Choroid plexus epithelial cell (primary cell): Measurements from ENCODE around the gene SLK.

Source experiments
- DNase-seq: peaks from one replicate; pipeline ENCODE4 v3.0.0-alpha.2; 2010; ENCODE audit warnings: low read depth
- H3K4me3 ChIP-seq: 2 replicates; pipeline ENCODE4 v1.5.1; 2011; ENCODE audit warnings: low read depth, mild to moderate bottlenecking, control low read depth, low read length, moderate library complexity
- CTCF ChIP-seq: conservative IDR thresholded peaks from 2 replicates; pipeline ENCODE4 v1.5.1; 2011; ENCODE audit warnings: low read depth, mild to moderate bottlenecking, control low read depth, inconsistent platforms, low read length, moderate library complexity

Gene SLK

DNA sequence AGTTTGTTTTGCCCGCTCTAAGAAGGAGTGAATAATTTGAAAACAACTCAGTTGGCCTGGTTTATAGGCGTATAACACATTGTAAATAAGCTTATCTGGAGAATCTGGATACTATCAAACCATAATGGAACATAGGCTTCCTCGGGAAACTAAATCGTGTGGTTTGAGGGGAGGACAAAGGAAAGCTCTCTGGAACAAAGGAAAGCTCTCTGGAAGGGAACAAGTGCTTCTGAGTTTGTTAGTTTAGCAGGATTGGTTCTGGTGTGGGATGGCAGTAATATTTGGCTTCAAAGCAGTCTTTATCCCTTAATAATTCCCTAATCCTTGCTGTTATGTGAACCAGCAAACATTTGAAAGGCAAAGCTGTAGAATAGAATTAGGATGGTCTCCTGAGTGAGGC lies 15.0 kb upstream of the SLK start:
- H3K4me3 ChIP-seq = no peak overlapping the region
- no peak for DNase-seq
- TF ChIP-seq CTCF = no peak

DNA sequence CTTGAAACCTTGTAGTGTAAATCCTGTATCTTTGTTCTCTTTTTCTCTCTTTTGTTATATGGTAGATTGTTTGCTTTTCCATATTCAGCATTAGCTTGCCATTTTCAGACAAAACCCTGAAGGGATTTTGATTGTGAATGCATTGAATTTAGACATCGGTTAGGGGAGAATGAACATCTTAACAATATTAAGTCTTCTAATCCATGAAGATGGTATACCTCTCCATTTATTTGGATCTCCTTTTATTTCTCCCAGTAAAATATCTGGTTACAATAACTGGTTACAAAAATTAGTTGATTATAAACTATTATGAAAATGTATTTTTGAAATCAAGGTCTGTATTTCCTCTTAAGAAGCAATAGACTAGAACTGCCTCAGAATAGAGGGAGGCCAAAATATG lies 12.4 kb upstream of the SLK start:
- H3K4me3 ChIP-seq = no peak overlapping the region
- no peak for TF ChIP-seq CTCF
- no peak for DNase-seq

DNA sequence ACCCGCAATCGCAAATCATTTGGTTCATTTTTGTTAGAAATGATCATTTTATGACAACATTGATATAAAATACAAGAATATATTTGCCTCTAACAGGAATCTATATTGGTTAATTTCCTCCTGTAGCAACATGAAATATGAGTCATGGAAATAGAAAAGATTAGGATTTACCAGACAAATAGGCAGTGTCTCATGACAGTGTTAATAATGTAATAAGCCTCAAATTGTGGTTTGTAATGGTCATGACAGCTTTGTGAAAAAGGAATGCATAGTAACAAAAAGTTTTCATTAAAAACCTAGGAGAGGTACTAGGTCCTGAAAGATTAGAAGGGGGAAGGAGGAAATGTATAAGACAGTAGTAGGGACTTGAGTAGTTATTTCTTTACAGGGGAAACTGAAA lies 7.9 kb upstream of the SLK start:
- no peak for TF ChIP-seq CTCF
- H3K4me3 ChIP-seq = no peak overlapping the region
- DNase-seq = peak; percentile 39

DNA sequence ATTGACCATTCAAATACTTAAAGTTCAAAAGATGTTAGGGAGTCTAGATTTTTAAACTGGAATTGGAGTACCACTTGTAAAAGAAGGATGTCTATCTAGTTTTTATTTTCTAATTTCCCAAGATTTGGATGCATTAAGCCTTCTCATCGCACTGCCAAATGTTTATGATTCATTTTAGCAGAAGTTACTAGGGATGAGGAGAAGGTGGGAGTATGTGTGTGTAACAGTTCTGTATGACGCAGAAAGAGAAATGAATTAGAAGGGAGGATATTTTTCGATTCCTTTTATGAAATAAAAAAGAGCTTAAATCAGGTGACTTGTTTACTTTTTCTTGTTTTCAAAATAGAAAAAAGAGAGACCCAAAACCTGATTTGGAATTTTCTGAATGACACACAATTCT lies 6.8 kb upstream of the SLK start:
- no peak overlapping the region for H3K4me3 ChIP-seq
- no peak for TF ChIP-seq CTCF
- DNase-seq = no peak

- no peak for DNase-seq
- H3K4me3 ChIP-seq = peak overlapping the region; percentile 88
- no peak for TF ChIP-seq CTCF
Measured at GRCh38 chr10:103967448-103968071, 620 bp downstream of the SLK start.

- no peak for DNase-seq
- TF ChIP-seq CTCF = no peak
- H3K4me3 ChIP-seq = peak overlapping the region; percentile 88
Measured at GRCh38 chr10:103968441-103969391, 1.8 kb downstream of the SLK start.
